ENCODE results near the gene PRM1.
"Not testable (repeated sequence)": the region's sequence is repeated elsewhere in the genome, so short reads cannot be mapped to it uniquely, and the experiment has no call there.

The PRM1 gene

DNA sequence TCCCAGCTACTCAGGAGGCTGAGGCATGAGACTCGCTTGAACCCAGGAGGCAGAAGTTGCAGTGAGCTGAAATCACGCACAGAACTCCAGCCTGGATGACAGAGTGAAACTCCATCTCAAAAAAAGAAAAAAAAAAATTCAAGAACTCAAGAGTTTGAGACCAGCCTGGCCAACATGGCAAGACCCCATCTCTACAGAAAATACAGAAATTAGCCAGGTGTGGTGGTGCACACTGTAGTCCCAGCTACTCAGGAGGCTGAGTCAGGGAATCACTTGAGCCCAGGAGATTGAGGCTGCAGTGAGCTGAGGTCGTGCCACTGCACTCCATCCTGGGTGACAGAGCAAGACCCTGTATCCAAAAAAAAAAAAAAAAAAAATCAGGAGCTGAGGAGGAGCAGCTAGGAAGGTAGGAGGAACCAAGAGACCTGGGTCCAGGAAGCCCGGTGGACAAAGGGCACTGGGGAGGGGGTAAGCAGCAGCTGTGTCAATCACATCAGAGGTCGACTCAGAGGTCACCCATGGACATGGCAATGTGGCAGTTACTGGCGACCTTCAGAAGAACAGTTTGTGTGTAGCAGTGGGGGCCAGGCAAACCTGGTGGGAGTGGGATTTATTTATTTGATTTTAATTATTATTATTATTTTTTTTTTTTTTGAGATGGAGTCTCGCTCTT lies 11.1 kb upstream of the PRM1 start:
- POLR2A ChIA-PET, result interaction anchor here (0.6 kb wide), 1 partner anchor 35 kb away, joined by 3 read pairs; no protein-coding TSS in a partner anchor
- CTCF ChIA-PET, result interaction anchor here (0.6 kb wide), 1 partner anchor 20 kb away, joined by 3 read pairs; no protein-coding TSS in a partner anchor

DNA sequence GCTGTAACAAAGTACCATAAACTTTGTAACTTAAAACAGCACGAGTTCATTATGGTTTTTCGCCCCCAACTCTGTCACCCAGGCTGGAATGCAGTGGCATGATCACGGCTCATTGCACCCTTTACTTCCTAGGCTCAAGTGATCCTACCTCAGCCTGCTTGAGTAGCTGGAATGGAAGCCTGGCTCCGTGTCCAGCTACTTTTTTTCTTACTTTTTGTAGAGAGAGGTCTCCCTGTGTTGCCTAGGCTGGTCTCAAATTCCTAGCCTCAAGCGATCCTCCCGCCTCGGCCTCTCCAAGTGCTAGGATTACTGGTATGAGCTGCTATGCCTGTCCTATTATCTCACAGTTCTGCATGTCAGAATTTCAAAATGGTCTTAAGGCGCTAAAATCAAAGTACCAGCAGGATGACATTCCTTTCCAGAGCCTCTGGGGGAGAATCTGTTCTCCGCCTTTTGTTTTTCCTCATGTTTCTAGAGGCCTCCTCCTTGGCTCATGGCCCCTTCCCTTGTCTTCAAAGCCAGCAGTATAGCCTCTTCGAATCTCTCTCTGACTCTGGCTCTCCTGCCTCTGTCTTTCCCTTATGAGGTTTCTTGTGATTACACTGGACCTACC lies 10.1 kb upstream of the PRM1 start:
- POLR2A ChIA-PET, result interaction anchor here (1.0 kb wide), 1 partner anchor 35 kb away, joined by 3 read pairs; the partner anchor contains the start of gene SOCS1
- no peak for TF ChIP-seq BHLHE40 (IDR thresholded peaks at IDR 0.05; ENCODE audit: borderline replicate concordance)
- CTCF ChIA-PET, result no interaction called here
- DNase-seq (ENCODE audit: extremely low spot score), result no peak

More for the DNA sequence above, 11.1 kb upstream of the PRM1 start:
- TF ChIP-seq FOXK2 (IDR thresholded peaks at IDR 0.05), result no peak
- no peak for TF ChIP-seq ZNF384 (IDR thresholded peaks at IDR 0.05)
- no peak for TF ChIP-seq CTBP1 (IDR thresholded peaks at IDR 0.05; ENCODE audit: borderline replicate concordance)
- no peak for TF ChIP-seq FOXM1 (IDR thresholded peaks at IDR 0.05; ENCODE audit: borderline replicate concordance)
- no peak for TF ChIP-seq TARDBP (IDR thresholded peaks at IDR 0.05)
- no peak for TF ChIP-seq SUZ12 (IDR thresholded peaks at IDR 0.05)
- DNase-seq (ENCODE audit: extremely low spot score), result no peak

DNA sequence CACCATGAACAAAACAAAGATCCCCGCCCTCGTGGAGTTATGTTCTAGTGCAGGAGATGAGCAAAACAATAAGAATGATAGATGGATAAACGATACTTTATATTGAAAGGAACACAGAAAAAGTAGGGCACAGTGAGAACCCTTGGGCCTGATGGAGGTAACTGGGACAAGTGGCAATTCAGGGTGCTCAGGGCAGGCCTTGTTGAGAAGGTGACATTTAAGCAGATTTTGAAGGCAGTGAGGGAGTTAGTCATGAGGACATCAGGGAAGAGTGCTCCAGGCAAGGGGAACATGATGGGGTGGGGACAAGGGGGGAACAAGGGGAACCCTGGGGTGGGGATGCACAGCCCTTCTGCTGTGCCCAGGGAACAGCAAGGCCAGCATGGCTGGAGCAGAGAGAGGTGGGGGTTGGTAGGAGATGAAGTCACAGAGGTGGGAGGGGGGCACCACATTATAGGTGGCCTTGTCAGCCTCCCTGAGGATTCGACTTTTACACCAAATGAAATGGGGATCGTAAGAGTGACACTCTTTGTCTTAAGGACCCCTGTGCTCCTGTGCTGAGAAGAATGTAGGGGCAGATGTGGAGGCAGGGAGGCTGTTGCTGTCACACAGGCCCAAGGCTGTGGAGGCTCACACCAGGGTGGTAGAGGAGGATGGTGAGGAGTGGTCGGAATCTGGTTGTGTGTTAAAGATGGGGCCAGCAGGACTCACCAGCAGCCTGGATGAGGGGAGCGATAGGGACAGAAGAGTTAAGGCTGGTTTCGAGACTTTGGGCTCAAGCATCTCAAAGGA lies 9.2 kb upstream of the PRM1 start:
- TF ChIP-seq SUZ12 (IDR thresholded peaks at IDR 0.05), result no peak
- no peak for TF ChIP-seq ARNT (IDR thresholded peaks at IDR 0.05)
- no peak for TF ChIP-seq LEF1 (IDR thresholded peaks at IDR 0.05; ENCODE audit: borderline replicate concordance)
- TF ChIP-seq FOXK2 (IDR thresholded peaks at IDR 0.05), result no peak
- TF ChIP-seq HDGF (IDR thresholded peaks at IDR 0.05; ENCODE audit: borderline replicate concordance), result no peak
- no peak for TF ChIP-seq SP1 (IDR thresholded peaks at IDR 0.05)
- no peak for TF ChIP-seq CTBP1 (IDR thresholded peaks at IDR 0.05; ENCODE audit: borderline replicate concordance)
- TF ChIP-seq FOXM1 (IDR thresholded peaks at IDR 0.05; ENCODE audit: borderline replicate concordance), result no peak
- TF ChIP-seq, protein P1, sequence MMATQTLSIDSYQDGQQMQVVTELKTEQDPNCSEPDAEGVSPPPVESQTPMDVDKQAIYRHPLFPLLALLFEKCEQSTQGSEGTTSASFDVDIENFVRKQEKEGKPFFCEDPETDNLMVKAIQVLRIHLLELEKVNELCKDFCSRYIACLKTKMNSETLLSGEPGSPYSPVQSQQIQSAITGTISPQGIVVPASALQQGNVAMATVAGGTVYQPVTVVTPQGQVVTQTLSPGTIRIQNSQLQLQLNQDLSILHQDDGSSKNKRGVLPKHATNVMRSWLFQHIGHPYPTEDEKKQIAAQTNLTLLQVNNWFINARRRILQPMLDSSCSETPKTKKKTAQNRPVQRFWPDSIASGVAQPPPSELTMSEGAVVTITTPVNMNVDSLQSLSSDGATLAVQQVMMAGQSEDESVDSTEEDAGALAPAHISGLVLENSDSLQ (IDR thresholded peaks at IDR 0.05), result no peak
- TF ChIP-seq BHLHE40 (IDR thresholded peaks at IDR 0.05; ENCODE audit: borderline replicate concordance), result no peak
- TF ChIP-seq ELF4 (IDR thresholded peaks at IDR 0.05), result no peak
- TF ChIP-seq ZNF384 (IDR thresholded peaks at IDR 0.05), result no peak
- no peak for TF ChIP-seq NFRKB (IDR thresholded peaks at IDR 0.05)
- no peak for TF ChIP-seq TARDBP (IDR thresholded peaks at IDR 0.05)
- TF ChIP-seq L3MBTL2 (conservative IDR thresholded peaks at IDR 0.05), result no peak
- CTCF ChIA-PET, result no interaction called here
- no peak for DNase-seq (ENCODE audit: extremely low spot score)
- POLR2A ChIA-PET, result interaction anchor here (1.0 kb wide), 1 partner anchor 34 kb away, joined by 3 read pairs; the partner anchor contains the start of gene SOCS1

DNA sequence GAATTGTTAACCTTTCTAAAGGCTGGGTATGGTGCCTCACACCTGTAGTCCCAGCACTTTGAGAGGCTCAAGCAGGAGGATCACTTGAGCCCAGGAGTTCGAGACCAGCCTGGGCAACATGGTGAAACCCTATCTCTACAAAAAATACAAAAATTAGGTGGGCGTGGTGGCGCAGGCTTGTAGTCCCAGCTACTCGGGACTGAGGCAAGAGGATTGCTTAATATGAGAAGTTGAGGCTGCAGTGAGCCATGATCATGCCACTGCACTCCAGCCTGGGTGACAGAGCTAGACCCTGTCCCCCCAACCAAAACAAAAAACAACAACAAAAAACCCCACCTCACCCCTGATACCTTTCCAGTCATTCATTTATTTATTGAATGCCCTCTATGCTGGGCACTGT lies 8.6 kb upstream of the PRM1 start:
- POLR2A ChIA-PET; CTCF ChIA-PET; DNase-seq (ENCODE audit: extremely low spot score): not testable (repeated sequence)

DNA sequence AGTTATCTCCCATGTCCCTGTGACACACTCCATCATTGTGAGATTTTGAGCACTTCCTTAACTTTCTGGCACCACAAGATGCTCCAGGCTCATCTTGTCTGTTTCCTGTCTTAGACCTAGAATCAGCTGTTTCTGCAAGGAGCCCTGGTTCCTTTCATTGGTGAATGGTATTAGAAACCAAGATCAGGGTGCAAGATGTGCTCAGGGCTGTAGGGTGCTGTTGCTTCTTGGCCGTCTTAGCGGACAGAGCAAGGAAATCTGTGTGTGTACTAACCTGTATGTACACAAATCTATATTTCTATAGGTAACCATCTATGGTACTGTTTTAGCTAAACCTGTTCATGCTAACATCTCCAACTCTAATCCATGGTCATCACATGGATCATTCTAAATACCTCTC lies 8.1 kb upstream of the PRM1 start:
- TF ChIP-seq BHLHE40 (IDR thresholded peaks at IDR 0.05; ENCODE audit: borderline replicate concordance), result no peak
- TF ChIP-seq ZNF384 (IDR thresholded peaks at IDR 0.05), result no peak
- no peak for TF ChIP-seq TARDBP (IDR thresholded peaks at IDR 0.05)
- no peak for TF ChIP-seq FOXA1 (IDR thresholded peaks at IDR 0.05)
- TF ChIP-seq LEF1 (IDR thresholded peaks at IDR 0.05; ENCODE audit: borderline replicate concordance), result no peak
- TF ChIP-seq FOXM1 (IDR thresholded peaks at IDR 0.05; ENCODE audit: borderline replicate concordance), result no peak
- no peak for TF ChIP-seq ARNT (IDR thresholded peaks at IDR 0.05)
- no peak for TF ChIP-seq SP1 (IDR thresholded peaks at IDR 0.05)
- TF ChIP-seq CTBP1 (IDR thresholded peaks at IDR 0.05; ENCODE audit: borderline replicate concordance), result no peak
- TF ChIP-seq L3MBTL2 (conservative IDR thresholded peaks at IDR 0.05), result no peak
- TF ChIP-seq ELF4 (IDR thresholded peaks at IDR 0.05), result no peak
- TF ChIP-seq HDGF (IDR thresholded peaks at IDR 0.05; ENCODE audit: borderline replicate concordance), result no peak
- no peak for TF ChIP-seq SUZ12 (IDR thresholded peaks at IDR 0.05)
- TF ChIP-seq, protein P1 (IDR thresholded peaks at IDR 0.05), result no peak
- TF ChIP-seq NFRKB (IDR thresholded peaks at IDR 0.05), result no peak
- no peak for TF ChIP-seq FOXK2 (IDR thresholded peaks at IDR 0.05)
- POLR2A ChIA-PET, result no interaction called here
- CTCF ChIA-PET, result no interaction called here
- no peak for DNase-seq (ENCODE audit: extremely low spot score)

DNA sequence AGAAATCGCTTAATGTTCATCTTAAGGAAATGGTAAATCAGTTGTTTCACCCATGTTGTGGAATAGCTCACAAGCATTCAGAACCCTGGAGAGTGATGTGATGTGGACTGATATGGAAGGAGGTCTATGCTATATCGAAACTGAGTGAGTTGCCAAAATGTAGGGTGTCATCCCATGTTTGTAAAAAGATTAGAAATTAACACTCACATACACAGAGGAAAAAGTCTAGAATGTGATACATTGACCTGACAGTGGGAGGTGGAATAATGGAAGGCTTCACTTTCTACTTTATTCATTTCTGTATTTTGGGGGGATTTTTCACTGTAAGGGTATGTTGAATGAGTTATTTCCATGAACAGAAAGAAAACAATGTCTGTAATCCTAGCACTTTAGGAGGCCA lies 4.7 kb upstream of the PRM1 start:
- TF ChIP-seq FOXK2 (IDR thresholded peaks at IDR 0.05) (no peak), ZNF384 (IDR thresholded peaks at IDR 0.05) (no peak), SP1 (IDR thresholded peaks at IDR 0.05) (no peak), HDGF (IDR thresholded peaks at IDR 0.05; ENCODE audit: borderline replicate concordance) (no peak), L3MBTL2 (conservative IDR thresholded peaks at IDR 0.05) (no peak), SUZ12 (IDR thresholded peaks at IDR 0.05) (no peak), ARNT (IDR thresholded peaks at IDR 0.05) (no peak)
- ChIA-PET CTCF (no interaction called here), POLR2A (no interaction called here)
- DNase-seq (ENCODE audit: extremely low spot score), result no peak
